Inflammatory macrophage (primary cell): ENCODE data around the gene ENAH.
"Not testable (repeated sequence)": the region's sequence is repeated elsewhere in the genome, so short reads cannot be mapped to it uniquely, and the experiment has no call there.

Experiments
- DNase-seq, 2 donors: peaks; one replicate each; pipeline ENCODE4 v3.0.0-alpha.2; 2020 to 2022

Gene ENAH

GRCh38 chr1:225674381-225674780 is 21.5 kb upstream of the ENAH start:
- no peak for DNase-seq

GRCh38 chr1:225670806-225671733 is 18.1 kb upstream of the ENAH start:
- DNase-seq: no peak

GRCh38 chr1:225670356-225670755 is 17.4 kb upstream of the ENAH start:
- no peak for DNase-seq

- DNase-seq: no peak
Observed at GRCh38 chr1:225668222-225668621, 15.3 kb upstream of the ENAH start.

GRCh38 chr1:225667362-225667761 is 14.4 kb upstream of the ENAH start:
- DNase-seq: no peak

- no peak for DNase-seq
Observed at GRCh38 chr1:225666495-225666894, 13.6 kb upstream of the ENAH start.

- DNase-seq: no peak
Observed at GRCh38 chr1:225664762-225665161, 11.8 kb upstream of the ENAH start.

GRCh38 chr1:225662155-225662554 is 9.2 kb upstream of the ENAH start:
- DNase-seq: no peak

- peak; percentile 7 to 43 for DNase-seq
Observed at GRCh38 chr1:225660544-225660946, 7.6 kb upstream of the ENAH start.

- no peak for DNase-seq
Observed at GRCh38 chr1:225658041-225658440, 5.1 kb upstream of the ENAH start.

- DNase-seq: peak in 1 of 2 donors; percentile 13
Observed at GRCh38 chr1:225657462-225657989, 4.6 kb upstream of the ENAH start.

- DNase-seq: not testable (repeated sequence)
Observed at GRCh38 chr1:225656259-225656655, 3.3 kb upstream of the ENAH start.

- peak in 1 of 2 donors; percentile 4 for DNase-seq
Observed at GRCh38 chr1:225655509-225656258, 2.8 kb upstream of the ENAH start.

- no peak for DNase-seq
Observed at GRCh38 chr1:225654688-225655508, 2.0 kb upstream of the ENAH start.

GRCh38 chr1:225654277-225654597 is 1.3 kb upstream of the ENAH start:
- no peak for DNase-seq

GRCh38 chr1:225653463-225654276 is 747 bp upstream of the ENAH start:
- peak in 1 of 2 donors; percentile 45 for DNase-seq

- no peak for DNase-seq
Observed at GRCh38 chr1:225651872-225652728, 823 bp downstream of the ENAH start.

- no peak for DNase-seq
Observed at GRCh38 chr1:225651376-225651871, 1.5 kb downstream of the ENAH start.

GRCh38 chr1:225650179-225650578 is 2.7 kb downstream of the ENAH start:
- no peak for DNase-seq

- DNase-seq: no peak
Observed at GRCh38 chr1:225645194-225645895, 7.6 kb downstream of the ENAH start.
